KMS-11 (cell line): ENCODE data around the gene SEC24B.

Experiments used
- H2AFZ ChIP-seq: fragments of 200-600 bp; sonication (generic); 2 replicates; pipeline ENCODE4 v1.6.1; 2016; ENCODE audit warnings: antibody characterized with exemption, mixed run types, low read depth
- H3K27ac ChIP-seq: fragments of 200-600 bp; sonication (generic); 2 replicates; pipeline ENCODE4 v1.6.1; 2016; ENCODE audit warnings: mild to moderate bottlenecking, mixed run types
- H3K27me3 ChIP-seq: fragments of 200-600 bp; sonication (generic); 2 replicates; pipeline ENCODE4 v1.6.1; 2017; ENCODE audit warnings: mild to moderate bottlenecking, low read depth, mixed run types, moderate library complexity; ENCODE audit not compliant: insufficient read depth
- H3K36me3 ChIP-seq: fragments of 200-600 bp; sonication (generic); 2 replicates; pipeline ENCODE4 v1.6.1; 2017; ENCODE audit warnings: mild to moderate bottlenecking, mixed run types; ENCODE audit not compliant: insufficient read depth
- H3K4me1 ChIP-seq: fragments of 200-600 bp; sonication (generic); 2 replicates; pipeline ENCODE4 v1.6.1; 2016; ENCODE audit warnings: mild to moderate bottlenecking, low read depth, mixed run types; ENCODE audit not compliant: poor library complexity, severe bottlenecking
- H3K4me2 ChIP-seq: fragments of 200-600 bp; sonication (generic); 2 replicates; pipeline ENCODE4 v1.7.0; 2016; ENCODE audit warnings: mild to moderate bottlenecking, mixed run types
- H3K4me3 ChIP-seq: fragments of 200-600 bp; sonication (generic); IDR thresholded peaks from 2 replicates; pipeline ENCODE4 v1.6.1; 2017; ENCODE audit warnings: low read depth, low read length, mixed read lengths; ENCODE audit not compliant: insufficient read depth
- H3K79me2 ChIP-seq: fragments of 200-600 bp; sonication (generic); 2 replicates; pipeline ENCODE4 v1.6.1; 2016; ENCODE audit warnings: low read depth, mixed run types; ENCODE audit not compliant: insufficient read depth
- H3K9ac ChIP-seq: fragments of 200-600 bp; sonication (generic); 2 replicates; pipeline ENCODE4 v1.6.1; 2016; ENCODE audit warnings: mild to moderate bottlenecking, mixed run types
- H4K20me1 ChIP-seq: fragments of 200-600 bp; sonication (generic); 2 replicates; pipeline ENCODE4 v1.6.1; 2016; ENCODE audit warnings: mild to moderate bottlenecking, mixed run types; ENCODE audit not compliant: insufficient read depth
- TF ChIP-seq, protein P1 (sequence below): fragments of 200-600 bp; sonication (generic); conservative IDR thresholded peaks from 2 replicates; pipeline ENCODE4 v1.6.1; 2017; ENCODE audit warnings: low read depth, mild to moderate bottlenecking, antibody characterized with exemption, low read length, moderate library complexity, mixed read lengths

The SEC24B gene

DNA sequence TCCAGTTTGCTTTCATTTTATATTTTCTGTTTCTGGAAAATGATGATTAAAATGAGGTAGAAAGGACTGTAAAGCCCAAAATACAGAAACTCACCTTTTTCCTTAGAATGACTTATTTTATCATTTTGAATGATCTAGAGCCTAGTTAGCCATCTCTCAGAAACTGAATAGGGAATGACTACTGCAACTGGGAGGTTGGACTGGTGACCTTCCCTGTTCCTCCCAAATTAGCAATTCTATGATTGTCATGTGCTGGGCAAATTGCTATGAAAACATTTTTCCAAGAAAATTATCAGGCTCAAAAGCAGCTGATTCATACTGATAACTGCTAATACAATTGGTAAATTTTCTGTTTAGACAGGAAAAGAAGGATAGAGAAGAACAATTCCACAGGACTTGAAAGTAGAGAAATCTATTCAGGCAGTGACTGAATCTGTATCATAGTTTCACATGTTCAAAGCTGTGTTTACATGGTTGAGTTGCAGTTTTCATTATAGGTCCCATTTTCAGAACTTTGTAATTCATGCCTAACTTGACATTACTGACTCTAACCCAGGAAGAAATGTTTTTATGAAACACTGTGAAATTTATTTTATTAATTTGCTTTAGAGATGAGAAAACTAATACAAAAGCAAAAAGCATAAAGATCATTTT, 43.4 kb upstream of the SEC24B start:
- Histone ChIP-seq H3K4me2 (peak overlapping the region; percentile 50), H4K20me1 (no peaks in the 10 kb centered on the region), H3K9ac (peak overlapping the region; percentile 64; the same call in 1 of the 2 replicates), H3K36me3 (no peaks in the 10 kb centered on the region), H3K4me1 (peaks cover 63% of the 10 kb centered on the region), H3K27me3 (no peaks in the 10 kb centered on the region), H3K79me2 (no peaks in the 10 kb centered on the region), H2AFZ (peak overlapping the region; percentile 74; the same call in 1 of the 2 replicates), H3K4me3 (no peak overlapping the region), H3K27ac (peak overlapping the region; percentile 74)
- TF ChIP-seq, protein P1, sequence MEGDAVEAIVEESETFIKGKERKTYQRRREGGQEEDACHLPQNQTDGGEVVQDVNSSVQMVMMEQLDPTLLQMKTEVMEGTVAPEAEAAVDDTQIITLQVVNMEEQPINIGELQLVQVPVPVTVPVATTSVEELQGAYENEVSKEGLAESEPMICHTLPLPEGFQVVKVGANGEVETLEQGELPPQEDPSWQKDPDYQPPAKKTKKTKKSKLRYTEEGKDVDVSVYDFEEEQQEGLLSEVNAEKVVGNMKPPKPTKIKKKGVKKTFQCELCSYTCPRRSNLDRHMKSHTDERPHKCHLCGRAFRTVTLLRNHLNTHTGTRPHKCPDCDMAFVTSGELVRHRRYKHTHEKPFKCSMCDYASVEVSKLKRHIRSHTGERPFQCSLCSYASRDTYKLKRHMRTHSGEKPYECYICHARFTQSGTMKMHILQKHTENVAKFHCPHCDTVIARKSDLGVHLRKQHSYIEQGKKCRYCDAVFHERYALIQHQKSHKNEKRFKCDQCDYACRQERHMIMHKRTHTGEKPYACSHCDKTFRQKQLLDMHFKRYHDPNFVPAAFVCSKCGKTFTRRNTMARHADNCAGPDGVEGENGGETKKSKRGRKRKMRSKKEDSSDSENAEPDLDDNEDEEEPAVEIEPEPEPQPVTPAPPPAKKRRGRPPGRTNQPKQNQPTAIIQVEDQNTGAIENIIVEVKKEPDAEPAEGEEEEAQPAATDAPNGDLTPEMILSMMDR, result no peak

DNA sequence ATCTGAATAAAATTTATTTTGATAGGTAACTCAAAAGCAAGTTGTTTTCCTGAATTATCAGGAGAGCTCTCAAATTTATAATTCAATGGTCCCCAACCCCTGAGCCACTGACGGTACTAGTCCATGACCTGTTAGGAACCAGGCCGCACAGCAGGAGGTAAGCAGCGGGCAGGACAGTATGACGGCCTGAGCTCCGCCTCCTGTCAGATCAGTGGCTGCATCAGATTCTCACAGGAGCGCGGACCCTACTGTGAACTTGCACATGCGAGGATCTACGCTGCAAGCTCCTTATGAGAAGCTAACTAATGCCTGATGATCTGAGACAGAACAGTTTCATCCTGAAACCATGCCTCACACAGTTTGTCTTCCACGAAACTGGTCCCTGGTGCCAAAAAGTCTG, 37.9 kb upstream of the SEC24B start:
- Histone ChIP-seq H3K4me1 (peaks cover 15% of the 10 kb centered on the region), H2AFZ (no peak overlapping the region), H3K4me3 (no peak overlapping the region), H3K36me3 (no peaks in the 10 kb centered on the region), H3K27ac (no peak overlapping the region), H3K4me2 (no peak overlapping the region), H4K20me1 (no peaks in the 10 kb centered on the region), H3K9ac (no peak overlapping the region), H3K27me3 (no peaks in the 10 kb centered on the region), H3K79me2 (no peaks in the 10 kb centered on the region)
- TF ChIP-seq, protein P1, result no peak

DNA sequence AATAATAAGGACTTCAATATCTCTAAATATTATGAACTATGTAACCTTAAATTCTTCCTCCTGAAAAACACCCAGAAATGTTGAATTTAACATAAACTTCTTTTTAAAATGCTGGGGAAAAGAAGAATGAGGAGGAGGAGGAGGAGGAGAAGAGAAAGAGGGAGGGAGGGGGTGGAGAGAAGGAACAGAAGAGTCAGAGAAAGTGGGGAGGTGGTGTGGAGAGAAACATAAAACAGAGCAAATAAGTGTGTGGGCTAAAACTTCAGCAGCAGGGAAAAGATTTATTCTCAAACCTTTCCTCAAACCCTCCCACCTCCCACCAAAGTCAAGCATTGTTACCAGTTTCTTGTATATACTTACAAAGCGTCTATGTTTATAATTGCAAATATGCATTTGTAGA, 34.7 kb upstream of the SEC24B start:
- H2AFZ ChIP-seq, result no peak overlapping the region
- no peak overlapping the region for H3K27ac ChIP-seq
- H3K79me2 ChIP-seq, result no peaks in the 10 kb centered on the region
- H3K4me3 ChIP-seq, result no peak overlapping the region
- H3K27me3 ChIP-seq, result no peaks in the 10 kb centered on the region
- H3K36me3 ChIP-seq, result no peaks in the 10 kb centered on the region
- H4K20me1 ChIP-seq, result no peaks in the 10 kb centered on the region
- TF ChIP-seq, protein P1, result no peak
- H3K4me1 ChIP-seq, result no peaks in the 10 kb centered on the region
- H3K9ac ChIP-seq, result no peak overlapping the region
- H3K4me2 ChIP-seq, result no peak overlapping the region

DNA sequence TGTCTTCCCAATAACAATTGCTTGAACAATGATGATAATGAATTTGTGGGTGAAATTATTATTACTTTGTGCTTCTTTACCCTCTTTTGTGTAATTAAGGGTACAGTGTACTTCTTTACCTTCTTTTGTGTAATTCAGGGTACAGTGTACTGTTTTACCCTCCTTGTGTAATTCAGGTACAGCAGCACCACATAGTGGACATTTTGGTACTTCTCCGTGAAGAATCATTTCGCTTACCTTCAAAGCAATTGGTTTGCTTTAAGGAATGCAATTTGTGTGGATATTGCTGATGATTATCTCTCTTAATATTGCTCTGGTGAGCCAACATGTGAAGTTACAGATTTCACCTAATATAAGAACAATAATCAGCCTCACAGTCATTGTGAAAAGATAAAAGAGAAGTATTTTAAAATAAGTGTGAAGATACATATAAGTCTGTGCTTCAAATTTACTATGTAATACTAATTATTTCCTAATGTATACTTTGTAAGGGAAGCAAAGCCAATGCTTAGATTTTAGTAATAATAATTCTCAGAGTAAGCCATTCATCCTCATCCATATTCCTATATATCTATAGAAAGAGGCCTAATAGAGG, 27.2 kb upstream of the SEC24B start:
- no peaks in the 10 kb centered on the region for H3K79me2 ChIP-seq
- no peak overlapping the region for H3K9ac ChIP-seq

More for the DNA sequence above, 27.2 kb upstream of the SEC24B start:
- H3K27me3 ChIP-seq, result no peaks in the 10 kb centered on the region
- no peak overlapping the region for H3K4me3 ChIP-seq
- H3K36me3 ChIP-seq, result no peaks in the 10 kb centered on the region
- H3K4me1 ChIP-seq, result no peaks in the 10 kb centered on the region
- H3K4me2 ChIP-seq, result no peak overlapping the region
- H2AFZ ChIP-seq, result no peak overlapping the region
- TF ChIP-seq, protein P1, result peak; percentile 92
- H4K20me1 ChIP-seq, result no peaks in the 10 kb centered on the region
- H3K27ac ChIP-seq, result no peak overlapping the region
